MCF 10A (cell line): ENCODE data around the gene HDAC7. TPM values are rescaled to one million over a fixed set of nuclear protein-coding genes. Genes with fewer than 3 reads are reported as not detected.

Experiments used
- BruUV-seq: library from RNA; stranded (reverse); fragments of 400-500 nt; replicated peaks from 2 replicates; lab custom pipeline; 2021; lab: Mats Ljungman, UMichigan
- CTCF ChIA-PET: fragments of 300-600 bp; sonication (Branson Sonifier 250); formaldehyde crosslinking; extraction: SDS; loops from one replicate; lab custom pipeline; 2021; ENCODE audit warnings: antibody characterized with exemption, inconsistent platforms; lab: Yijun Ruan, JAX
- POLR2A ChIA-PET: fragments of 300-600, 350-650 bp; sonication (Branson Sonifier 250); formaldehyde crosslinking; extraction: SDS; loops from one replicate; lab custom pipeline; 2020; ENCODE audit warnings: antibody characterized with exemption, inconsistent platforms; lab: Yijun Ruan, JAX
- DNase-seq: peaks from one replicate; pipeline ENCODE4 v3.0.0-alpha.2; 2018; ENCODE audit not compliant: unreplicated experiment
- H3K27ac Mint-ChIP-seq: one replicate; pipeline ENCODE4 v1.8.0; 2022; ENCODE audit warnings: mild to moderate bottlenecking, low read depth, mixed read lengths; ENCODE audit not compliant: unreplicated experiment
- H3K27me3 Mint-ChIP-seq: one replicate; pipeline ENCODE4 v1.8.0; 2022; ENCODE audit warnings: mixed read lengths; ENCODE audit not compliant: insufficient read depth, unreplicated experiment
- H3K36me3 Mint-ChIP-seq: one replicate; pipeline ENCODE4 v1.8.0; 2022; ENCODE audit warnings: mild to moderate bottlenecking, moderate library complexity, mixed read lengths; ENCODE audit not compliant: insufficient read depth, unreplicated experiment
- H3K4me1 Mint-ChIP-seq: one replicate; pipeline ENCODE4 v1.8.0; 2022; ENCODE audit warnings: mixed read lengths; ENCODE audit not compliant: insufficient read depth, unreplicated experiment
- H3K4me3 Mint-ChIP-seq: one replicate; pipeline ENCODE4 v1.8.0; 2022; ENCODE audit warnings: mild to moderate bottlenecking, moderate library complexity, mixed read lengths; ENCODE audit not compliant: unreplicated experiment
- H3K9me3 Mint-ChIP-seq: one replicate; pipeline ENCODE4 v1.8.0; 2022; ENCODE audit warnings: mixed read lengths; ENCODE audit not compliant: unreplicated experiment
- CTCF ChIP-seq: fragments of 200-600 bp; IDR thresholded peaks from one replicate; pipeline ENCODE4 v1.8.0; 2022; ENCODE audit warnings: antibody characterized with exemption, mild to moderate bottlenecking; ENCODE audit not compliant: unreplicated experiment
- intact Hi-C: fragments of 100-400 bp; cut with micrococcal nuclease; formaldehyde crosslinking; loops from 2 replicates; pipeline ENCODE4 v1.14.1; 2022
- total RNA-seq: library from RNA; stranded (reverse); gene quantifications from 2 replicates; pipeline ENCODE4 v1.2.3, GENCODE V29; 2022

HDAC7 gene
- total RNA-seq, 1 experiment from 2014 or later, result 80.1 TPM

DNA sequence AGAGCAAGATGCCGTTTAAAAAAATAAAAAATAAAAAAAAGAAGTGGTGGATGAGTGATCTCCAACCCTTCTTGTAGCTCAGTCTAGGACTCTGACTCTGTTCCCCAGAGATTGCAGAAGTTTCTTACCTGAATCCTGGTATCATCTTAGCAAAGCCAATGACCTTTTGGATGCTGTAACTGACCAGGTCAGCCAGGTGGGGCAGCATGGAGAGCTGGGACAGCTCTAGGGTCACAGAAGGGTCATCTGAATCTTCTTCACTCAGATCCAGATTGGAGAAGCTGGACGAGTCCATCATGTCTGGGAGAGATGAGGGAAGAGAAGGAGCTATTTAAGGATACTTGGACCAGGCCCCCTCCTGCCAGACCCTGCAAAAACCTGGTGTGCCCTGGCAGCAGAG lies 35.8 kb upstream of the HDAC7 start:
- intact Hi-C loops, result no loop called here
- no TSS peak for BruUV-seq
- no peak overlapping the region for H3K4me3 Mint-ChIP-seq
- H3K27me3 Mint-ChIP-seq, result no peaks in the 10 kb centered on the region
- ChIA-PET POLR2A (interaction anchor here (0.8 kb wide), 1 partner anchor 94 kb away, joined by 4 read pairs; no protein-coding TSS in a partner anchor), CTCF (interaction anchor here (0.5 to 6.2 kb wide), 5 partner anchors 8 to 112 kb away, joined by 3 to 35 read pairs (median 5); partner anchors contain the start of gene VDR)
- H3K27ac Mint-ChIP-seq, result no peak overlapping the region
- H3K9me3 Mint-ChIP-seq, result no peaks in the 10 kb centered on the region
- TF ChIP-seq CTCF, result no peak
- H3K36me3 Mint-ChIP-seq, result peaks cover 79% of the 10 kb centered on the region
- DNase-seq, result no peak
- H3K4me1 Mint-ChIP-seq, result peaks cover 22% of the 10 kb centered on the region

GRCh38 chr12:47854531-47854930 lies 34.8 kb upstream of the HDAC7 start:
- CTCF ChIA-PET, result interaction anchor here (1.2 to 6.2 kb wide), 2 partner anchors 16 to 96 kb away, joined by 3 to 35 read pairs; no protein-coding TSS in a partner anchor

DNA sequence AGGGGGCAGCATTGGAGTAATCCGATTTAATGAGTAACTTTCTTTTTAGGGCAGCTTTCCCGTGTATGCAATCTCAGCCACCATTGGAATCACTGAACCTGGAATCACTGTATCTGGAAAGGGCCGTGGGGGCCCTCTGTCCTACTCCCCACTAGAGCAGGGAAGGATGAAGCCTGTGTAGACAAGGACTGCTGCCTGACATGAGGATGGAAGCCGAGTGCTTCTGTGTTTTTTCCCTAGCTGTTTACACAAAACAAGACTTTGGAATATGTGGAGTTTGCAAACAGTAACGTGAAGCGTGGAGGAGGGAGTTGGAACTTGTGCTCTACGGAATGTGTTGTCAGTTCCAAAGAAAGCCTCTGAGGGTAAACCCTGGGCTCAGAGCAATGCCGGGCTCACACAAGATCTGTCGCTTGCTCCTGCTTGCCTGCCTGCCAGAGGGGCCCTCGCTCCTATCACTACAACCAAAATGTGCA lies 32.4 kb upstream of the HDAC7 start:
- no peaks in the 10 kb centered on the region for H3K27me3 Mint-ChIP-seq
- peaks cover 80% of the 10 kb centered on the region for H3K36me3 Mint-ChIP-seq
- CTCF ChIA-PET, result interaction anchor here (0.7 to 6.2 kb wide), 5 partner anchors 9 to 138 kb away, joined by 3 to 35 read pairs (median 3); no protein-coding TSS in a partner anchor
- no peak for DNase-seq
- H3K4me1 Mint-ChIP-seq, result peaks cover 6% of the 10 kb centered on the region
- TF ChIP-seq CTCF, result no peak
- POLR2A ChIA-PET, result no interaction called here
- no peak overlapping the region for H3K27ac Mint-ChIP-seq
- intact Hi-C loops, result no loop called here
- no TSS peak for BruUV-seq
- H3K9me3 Mint-ChIP-seq, result no peaks in the 10 kb centered on the region
- no peak overlapping the region for H3K4me3 Mint-ChIP-seq

More at GRCh38 chr12:47854531-47854930, 34.8 kb upstream of the HDAC7 start:
- no peak for DNase-seq
- POLR2A ChIA-PET, result no interaction called here
- no peak overlapping the region for H3K27ac Mint-ChIP-seq
- H3K36me3 Mint-ChIP-seq, result peaks cover 82% of the 10 kb centered on the region
- no TSS peak for BruUV-seq
- H3K9me3 Mint-ChIP-seq, result no peaks in the 10 kb centered on the region
- H3K4me1 Mint-ChIP-seq, result peaks cover 19% of the 10 kb centered on the region
- no peak for TF ChIP-seq CTCF
- intact Hi-C loops, result no loop called here
- H3K27me3 Mint-ChIP-seq, result no peaks in the 10 kb centered on the region
- H3K4me3 Mint-ChIP-seq, result no peak overlapping the region

DNA sequence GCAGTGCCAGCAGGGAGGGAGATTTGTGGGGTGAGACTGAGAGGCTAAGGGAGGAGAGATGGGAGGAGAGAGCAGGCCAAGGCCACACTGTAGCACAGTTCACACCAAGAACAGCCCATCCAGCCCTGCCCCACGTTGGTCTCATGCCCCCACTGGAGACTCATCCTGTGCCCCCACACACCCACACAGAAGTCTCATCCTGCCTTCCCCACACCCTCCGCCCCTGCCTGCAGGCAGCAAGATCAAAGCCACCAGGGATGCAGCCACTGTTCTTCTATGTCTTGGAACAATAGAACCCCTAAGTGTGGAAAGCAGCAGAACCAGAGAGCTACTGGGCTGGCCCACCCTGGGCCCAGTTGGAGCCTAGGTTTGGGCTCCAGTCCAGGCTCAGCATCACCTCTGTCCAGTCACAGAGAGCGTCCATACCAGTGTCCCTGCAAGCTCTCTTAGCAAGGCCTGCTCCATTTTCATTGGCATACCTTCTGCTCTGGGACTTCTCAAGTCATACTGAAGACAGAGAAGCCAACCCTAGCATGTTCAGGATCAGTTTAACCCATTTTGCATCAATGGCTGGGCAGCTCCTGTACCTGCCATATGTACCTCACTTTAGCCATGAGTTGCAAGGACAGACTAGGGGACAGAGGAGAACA lies 31.7 kb upstream of the HDAC7 start:
- H3K27ac Mint-ChIP-seq, result no peak overlapping the region
- no peak overlapping the region for H3K4me3 Mint-ChIP-seq
- ChIA-PET POLR2A (interaction anchor here (1.1 kb wide), 1 partner anchor 12 kb away, joined by 3 read pairs; no protein-coding TSS in a partner anchor), CTCF (interaction anchor here (0.6 to 6.2 kb wide), 3 partner anchors 8 to 39 kb away, joined by 3 to 35 read pairs (median 3); no protein-coding TSS in a partner anchor)
- intact Hi-C loops, result no loop called here
- H3K27me3 Mint-ChIP-seq, result no peaks in the 10 kb centered on the region
- peaks cover 80% of the 10 kb centered on the region for H3K36me3 Mint-ChIP-seq
- peaks cover 6% of the 10 kb centered on the region for H3K4me1 Mint-ChIP-seq
- no peaks in the 10 kb centered on the region for H3K9me3 Mint-ChIP-seq
- BruUV-seq, result no TSS peak
- TF ChIP-seq CTCF, result no peak
- DNase-seq, result no peak
